GM23338 (cell line): ENCODE data around the gene PTGIS.

ENCODE experiments used
- EZH2 ChIP-seq: fragments of 200-600 bp; sonication (generic); IDR thresholded peaks from one replicate; pipeline ENCODE4 v1.8.0; 2017; ENCODE audit warnings: antibody characterized with exemption, mild to moderate bottlenecking, low read depth; ENCODE audit not compliant: unreplicated experiment
- EZH2phosphoT487 ChIP-seq: fragments of 200-600 bp; sonication (generic); IDR thresholded peaks from one replicate; pipeline ENCODE4 v1.8.1; 2018; ENCODE audit warnings: antibody characterized with exemption; ENCODE audit not compliant: unreplicated experiment
- NANOG ChIP-seq: IDR thresholded peaks from 2 replicates; pipeline ENCODE4 v1.6.1; 2016; ENCODE audit warnings: antibody characterized with exemption, borderline replicate concordance
- POLR2AphosphoS5 ChIP-seq: IDR thresholded peaks from 2 replicates; pipeline ENCODE4 v1.6.1; 2016; ENCODE audit warnings: antibody characterized with exemption, low read depth
- STAT1 ChIP-seq: IDR thresholded peaks from one replicate; pipeline ENCODE4 v1.6.1; 2016; ENCODE audit warnings: antibody characterized with exemption; ENCODE audit not compliant: unreplicated experiment
- ZNF331 ChIP-seq: fragments of 250-450 bp; sonication (Bioruptor Pico); IDR thresholded peaks from 2 replicates; pipeline ENCODE4 v1.5.0; 2020; ENCODE audit warnings: low read depth, mild to moderate bottlenecking, moderate library complexity
- TF ChIP-seq, protein P1 (sequence below), 2 experiments: fragments of 200-600 bp in 1 of 2; sonication (generic) in 1 of 2; conservative IDR thresholded peaks; 2 replicates each; pipeline versions ENCODE4 v1.5.1 to v1.6.1; 2016 to 2017; ENCODE audit warnings: antibody characterized with exemption in 2 of 2, low read depth in 2 of 2, mild to moderate bottlenecking in 2 of 2, moderate library complexity in 1 of 2
- TF ChIP-seq, protein P2 (sequence below): IDR thresholded peaks from one replicate; pipeline ENCODE4 v1.6.1; 2018; ENCODE audit warnings: antibody characterized with exemption; ENCODE audit not compliant: unreplicated experiment
- TF ChIP-seq, protein P3 (sequence below): IDR thresholded peaks from 2 replicates; pipeline ENCODE4 v1.6.1; 2016; ENCODE audit warnings: antibody characterized with exemption

DNA sequence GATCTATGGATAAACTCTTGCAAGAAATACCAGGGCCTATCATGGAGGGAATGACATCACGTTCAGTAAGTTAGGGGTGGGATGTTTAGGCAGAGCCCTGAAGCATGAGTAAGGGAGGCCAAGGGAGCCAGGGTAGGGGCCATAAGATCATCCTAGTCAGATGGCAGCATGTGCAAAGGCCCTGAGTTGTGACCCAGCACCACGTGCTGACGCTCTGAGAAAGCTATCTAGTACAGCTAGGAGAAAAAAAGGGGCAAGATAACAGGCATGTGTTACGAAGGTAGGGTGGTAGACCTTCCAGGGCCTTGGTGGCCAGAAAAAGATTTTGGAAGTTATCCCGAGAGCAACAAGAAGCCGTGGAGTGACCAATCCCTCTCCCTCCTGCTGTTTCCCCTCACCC, 107.8 kb downstream of the PTGIS start:
- TF ChIP-seq, protein P1, sequence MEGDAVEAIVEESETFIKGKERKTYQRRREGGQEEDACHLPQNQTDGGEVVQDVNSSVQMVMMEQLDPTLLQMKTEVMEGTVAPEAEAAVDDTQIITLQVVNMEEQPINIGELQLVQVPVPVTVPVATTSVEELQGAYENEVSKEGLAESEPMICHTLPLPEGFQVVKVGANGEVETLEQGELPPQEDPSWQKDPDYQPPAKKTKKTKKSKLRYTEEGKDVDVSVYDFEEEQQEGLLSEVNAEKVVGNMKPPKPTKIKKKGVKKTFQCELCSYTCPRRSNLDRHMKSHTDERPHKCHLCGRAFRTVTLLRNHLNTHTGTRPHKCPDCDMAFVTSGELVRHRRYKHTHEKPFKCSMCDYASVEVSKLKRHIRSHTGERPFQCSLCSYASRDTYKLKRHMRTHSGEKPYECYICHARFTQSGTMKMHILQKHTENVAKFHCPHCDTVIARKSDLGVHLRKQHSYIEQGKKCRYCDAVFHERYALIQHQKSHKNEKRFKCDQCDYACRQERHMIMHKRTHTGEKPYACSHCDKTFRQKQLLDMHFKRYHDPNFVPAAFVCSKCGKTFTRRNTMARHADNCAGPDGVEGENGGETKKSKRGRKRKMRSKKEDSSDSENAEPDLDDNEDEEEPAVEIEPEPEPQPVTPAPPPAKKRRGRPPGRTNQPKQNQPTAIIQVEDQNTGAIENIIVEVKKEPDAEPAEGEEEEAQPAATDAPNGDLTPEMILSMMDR (conservative IDR thresholded peaks at IDR 0.05; ENCODE audit: low read depth in 2 of 2) = no peak
- TF ChIP-seq NANOG (no peak), EZH2phosphoT487 (no peak), EZH2 (no peak), POLR2AphosphoS5 (no peak), STAT1 (no peak), ZNF331 (CRISPR knock-in tag) (no peak)
- TF ChIP-seq, protein P2, sequence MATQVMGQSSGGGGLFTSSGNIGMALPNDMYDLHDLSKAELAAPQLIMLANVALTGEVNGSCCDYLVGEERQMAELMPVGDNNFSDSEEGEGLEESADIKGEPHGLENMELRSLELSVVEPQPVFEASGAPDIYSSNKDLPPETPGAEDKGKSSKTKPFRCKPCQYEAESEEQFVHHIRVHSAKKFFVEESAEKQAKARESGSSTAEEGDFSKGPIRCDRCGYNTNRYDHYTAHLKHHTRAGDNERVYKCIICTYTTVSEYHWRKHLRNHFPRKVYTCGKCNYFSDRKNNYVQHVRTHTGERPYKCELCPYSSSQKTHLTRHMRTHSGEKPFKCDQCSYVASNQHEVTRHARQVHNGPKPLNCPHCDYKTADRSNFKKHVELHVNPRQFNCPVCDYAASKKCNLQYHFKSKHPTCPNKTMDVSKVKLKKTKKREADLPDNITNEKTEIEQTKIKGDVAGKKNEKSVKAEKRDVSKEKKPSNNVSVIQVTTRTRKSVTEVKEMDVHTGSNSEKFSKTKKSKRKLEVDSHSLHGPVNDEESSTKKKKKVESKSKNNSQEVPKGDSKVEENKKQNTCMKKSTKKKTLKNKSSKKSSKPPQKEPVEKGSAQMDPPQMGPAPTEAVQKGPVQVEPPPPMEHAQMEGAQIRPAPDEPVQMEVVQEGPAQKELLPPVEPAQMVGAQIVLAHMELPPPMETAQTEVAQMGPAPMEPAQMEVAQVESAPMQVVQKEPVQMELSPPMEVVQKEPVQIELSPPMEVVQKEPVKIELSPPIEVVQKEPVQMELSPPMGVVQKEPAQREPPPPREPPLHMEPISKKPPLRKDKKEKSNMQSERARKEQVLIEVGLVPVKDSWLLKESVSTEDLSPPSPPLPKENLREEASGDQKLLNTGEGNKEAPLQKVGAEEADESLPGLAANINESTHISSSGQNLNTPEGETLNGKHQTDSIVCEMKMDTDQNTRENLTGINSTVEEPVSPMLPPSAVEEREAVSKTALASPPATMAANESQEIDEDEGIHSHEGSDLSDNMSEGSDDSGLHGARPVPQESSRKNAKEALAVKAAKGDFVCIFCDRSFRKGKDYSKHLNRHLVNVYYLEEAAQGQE = no peak
- TF ChIP-seq, protein P3, sequence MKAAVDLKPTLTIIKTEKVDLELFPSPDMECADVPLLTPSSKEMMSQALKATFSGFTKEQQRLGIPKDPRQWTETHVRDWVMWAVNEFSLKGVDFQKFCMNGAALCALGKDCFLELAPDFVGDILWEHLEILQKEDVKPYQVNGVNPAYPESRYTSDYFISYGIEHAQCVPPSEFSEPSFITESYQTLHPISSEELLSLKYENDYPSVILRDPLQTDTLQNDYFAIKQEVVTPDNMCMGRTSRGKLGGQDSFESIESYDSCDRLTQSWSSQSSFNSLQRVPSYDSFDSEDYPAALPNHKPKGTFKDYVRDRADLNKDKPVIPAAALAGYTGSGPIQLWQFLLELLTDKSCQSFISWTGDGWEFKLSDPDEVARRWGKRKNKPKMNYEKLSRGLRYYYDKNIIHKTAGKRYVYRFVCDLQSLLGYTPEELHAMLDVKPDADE = no peak
